ENCODE data around the gene RALY. TPM values are rescaled to one million over a fixed set of nuclear protein-coding genes. Genes with fewer than 3 reads are reported as not detected.
"Not testable (repeated sequence)": the region's sequence is repeated elsewhere in the genome, so short reads cannot be mapped to it uniquely, and the experiment has no call there.

RALY gene
- total RNA-seq, 1 donor from 2014 or later, result 153 TPM

- H3K9me3 Mint-ChIP-seq, result no peaks in the 10 kb centered on the region
- no peaks in the 10 kb centered on the region for H3K36me3 Mint-ChIP-seq (ENCODE audit: low read depth)
- no peak for DNase-seq
- peaks cover 19% of the 10 kb centered on the region for H3K27me3 Mint-ChIP-seq
- H3K4me1 Mint-ChIP-seq, result peaks cover 15% of the 10 kb centered on the region
- intact Hi-C loops (cut with micrococcal nuclease), result loop anchor here (2.0 to 5.0 kb wide), 2 partner anchors 211 to 265 kb away; no protein-coding TSS in a partner anchor
- H3K4me3 Mint-ChIP-seq, result no peak overlapping the region
- H3K27ac Mint-ChIP-seq, result no peak overlapping the region
These were observed 134.1 kb downstream of the RALY start for GRCh38 chr20:34127792-34128191.

DNA sequence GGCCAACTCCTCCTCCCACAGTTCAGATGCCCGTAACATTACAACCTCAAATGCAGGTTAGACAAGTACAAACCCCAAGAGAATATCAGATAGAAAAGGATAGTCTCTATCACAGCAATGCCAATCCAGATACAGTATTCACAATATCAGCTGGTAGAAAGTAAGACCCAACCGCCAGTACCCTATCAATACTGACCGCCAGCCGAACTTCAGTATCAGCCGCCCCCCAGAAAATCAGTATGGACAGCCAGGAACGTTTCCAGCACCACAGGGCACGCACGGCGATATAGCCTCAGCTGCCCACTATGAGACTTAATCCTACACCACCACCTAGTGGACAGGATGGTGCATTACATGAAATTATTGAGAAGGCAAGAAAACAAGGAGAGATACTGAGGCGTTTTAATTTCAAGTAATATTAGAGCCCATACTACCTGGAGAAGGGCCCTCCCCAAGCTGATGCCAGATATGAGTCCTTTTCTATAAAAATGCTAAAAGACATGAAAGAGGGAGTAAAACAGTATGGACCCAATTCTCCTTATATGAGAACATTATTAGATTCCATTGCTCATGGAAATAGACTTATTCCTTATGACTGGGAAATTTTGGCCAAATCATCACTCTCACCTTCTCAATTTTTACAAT is 135.9 kb downstream of the RALY start:
- Mint-ChIP-seq H3K36me3 (ENCODE audit: low read depth) (no peaks in the 10 kb centered on the region), H3K9me3 (no peaks in the 10 kb centered on the region), H3K27me3 (peaks cover 19% of the 10 kb centered on the region), H3K4me1 (peaks cover 8% of the 10 kb centered on the region), H3K27ac (no peak overlapping the region), H3K4me3 (peak overlapping the region; percentile 52)
- DNase-seq, result peak; percentile 90
- intact Hi-C loops (cut with micrococcal nuclease), result loop anchor here (1.0 to 5.0 kb wide), 4 partner anchors 60 to 267 kb away; no protein-coding TSS in a partner anchor

- H3K27ac Mint-ChIP-seq, result no peak overlapping the region
- H3K9me3 Mint-ChIP-seq, result no peaks in the 10 kb centered on the region
- H3K27me3 Mint-ChIP-seq, result peaks cover 24% of the 10 kb centered on the region
- no peak for DNase-seq
- H3K4me3 Mint-ChIP-seq, result no peak overlapping the region
- intact Hi-C loops (cut with micrococcal nuclease), result no loop called here
- no peaks in the 10 kb centered on the region for H3K36me3 Mint-ChIP-seq (ENCODE audit: low read depth)
- H3K4me1 Mint-ChIP-seq, result peaks cover 3% of the 10 kb centered on the region
These were observed 137.8 kb downstream of the RALY start for GRCh38 chr20:34131491-34131890.

DNA sequence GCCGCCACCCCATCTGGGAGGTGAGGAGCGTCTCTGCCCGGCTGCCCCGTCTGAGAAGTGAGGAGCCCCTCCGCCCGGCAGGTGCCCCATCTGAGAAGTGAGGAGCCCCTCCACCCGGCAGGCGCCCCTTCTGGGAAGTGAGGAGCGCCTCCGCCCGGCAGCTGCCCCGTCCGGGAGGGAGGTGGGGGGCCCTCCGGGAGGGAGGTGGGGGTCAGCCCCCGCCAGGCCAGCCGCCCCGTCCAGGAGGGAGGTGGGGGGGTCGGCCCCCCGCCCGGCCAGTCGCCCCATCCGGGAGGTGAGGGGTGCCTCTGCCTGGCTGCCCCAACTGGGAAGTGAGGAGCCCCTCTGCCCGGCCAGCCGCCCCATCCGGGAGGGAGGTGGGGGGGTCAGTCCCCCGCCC is 138.8 kb downstream of the RALY start:
- H3K36me3 Mint-ChIP-seq (ENCODE audit: low read depth); H3K4me3 Mint-ChIP-seq; DNase-seq; H3K27ac Mint-ChIP-seq; intact Hi-C loops (cut with micrococcal nuclease); H3K4me1 Mint-ChIP-seq; H3K9me3 Mint-ChIP-seq: not testable (repeated sequence)
- H3K27me3 Mint-ChIP-seq, result peaks cover 18% of the 10 kb centered on the region

GRCh38 chr20:34132943-34133342 is 139.2 kb downstream of the RALY start:
- DNase-seq; H3K4me1 Mint-ChIP-seq; intact Hi-C loops (cut with micrococcal nuclease); H3K36me3 Mint-ChIP-seq (ENCODE audit: low read depth); H3K4me3 Mint-ChIP-seq; H3K9me3 Mint-ChIP-seq; H3K27ac Mint-ChIP-seq: not testable (repeated sequence)
- peaks cover 18% of the 10 kb centered on the region for H3K27me3 Mint-ChIP-seq

GRCh38 chr20:34133365-34133860 is 139.7 kb downstream of the RALY start:
- H3K9me3 Mint-ChIP-seq; H3K27ac Mint-ChIP-seq; intact Hi-C loops (cut with micrococcal nuclease); H3K4me3 Mint-ChIP-seq; DNase-seq; H3K36me3 Mint-ChIP-seq (ENCODE audit: low read depth); H3K4me1 Mint-ChIP-seq: not testable (repeated sequence)
- H3K27me3 Mint-ChIP-seq, result peaks cover 17% of the 10 kb centered on the region

Other genes with a start within 250 kb of the RALY start
- gene CHMP4B, start 182.6 kb upstream of the RALY start, total RNA-seq, result 95.6 and 102 TPM in 2 replicates
- 106 and 107 TPM in 2 replicates for gene EIF2S2, start 118.3 kb downstream of the RALY start, total RNA-seq
- gene ASIP, start 247.5 kb downstream of the RALY start, total RNA-seq, result not detected in 2 replicates